GM19043 (cell line): ENCODE measurements around the gene KMT5B.

Experiments
- ATAC-seq: cut with Tn5 transposase; IDR thresholded peaks from one replicate; pipeline ENCODE4 v1.9.1; 2021; ENCODE audit warnings: low read depth; ENCODE audit not compliant: unreplicated experiment

Gene KMT5B

DNA sequence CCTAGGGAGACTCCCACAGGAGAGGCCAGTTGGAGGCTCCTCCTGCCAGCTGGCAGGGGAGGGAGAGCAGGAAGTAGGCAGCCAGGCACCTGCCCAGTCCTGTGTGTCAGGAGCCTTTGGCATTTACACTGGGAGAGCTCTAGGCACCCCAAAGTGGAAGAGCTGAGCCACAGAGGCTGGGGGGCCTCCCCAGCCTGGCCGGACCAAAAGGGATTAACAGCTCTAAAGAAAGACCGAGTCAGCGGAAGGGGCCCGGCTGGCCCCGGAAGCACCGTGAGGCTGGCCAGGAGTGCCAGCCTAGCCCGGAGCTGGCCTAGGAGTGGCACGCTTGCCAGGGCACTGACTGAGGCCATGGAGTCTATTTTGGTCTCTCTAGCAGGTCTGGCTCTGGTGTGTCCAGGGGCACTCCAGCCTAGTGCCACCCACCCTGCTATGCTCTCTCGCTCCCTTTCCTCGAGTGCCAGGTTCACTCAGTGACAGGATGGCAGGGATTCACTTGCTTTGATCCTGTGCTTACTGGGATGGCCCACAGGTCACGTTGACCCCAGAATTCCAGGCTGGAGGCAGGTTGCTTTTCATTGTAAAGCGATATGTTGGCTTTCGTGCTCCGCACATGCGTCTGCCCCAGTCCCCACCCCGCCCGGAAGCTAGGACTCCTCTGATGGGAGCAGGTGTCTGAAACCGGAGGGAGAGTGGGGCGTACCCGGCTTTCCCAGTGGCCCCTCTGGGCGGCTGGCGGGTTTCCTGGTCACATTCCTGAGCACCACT lies 3.3 kb upstream of the KMT5B start:
- no peak for ATAC-seq

DNA sequence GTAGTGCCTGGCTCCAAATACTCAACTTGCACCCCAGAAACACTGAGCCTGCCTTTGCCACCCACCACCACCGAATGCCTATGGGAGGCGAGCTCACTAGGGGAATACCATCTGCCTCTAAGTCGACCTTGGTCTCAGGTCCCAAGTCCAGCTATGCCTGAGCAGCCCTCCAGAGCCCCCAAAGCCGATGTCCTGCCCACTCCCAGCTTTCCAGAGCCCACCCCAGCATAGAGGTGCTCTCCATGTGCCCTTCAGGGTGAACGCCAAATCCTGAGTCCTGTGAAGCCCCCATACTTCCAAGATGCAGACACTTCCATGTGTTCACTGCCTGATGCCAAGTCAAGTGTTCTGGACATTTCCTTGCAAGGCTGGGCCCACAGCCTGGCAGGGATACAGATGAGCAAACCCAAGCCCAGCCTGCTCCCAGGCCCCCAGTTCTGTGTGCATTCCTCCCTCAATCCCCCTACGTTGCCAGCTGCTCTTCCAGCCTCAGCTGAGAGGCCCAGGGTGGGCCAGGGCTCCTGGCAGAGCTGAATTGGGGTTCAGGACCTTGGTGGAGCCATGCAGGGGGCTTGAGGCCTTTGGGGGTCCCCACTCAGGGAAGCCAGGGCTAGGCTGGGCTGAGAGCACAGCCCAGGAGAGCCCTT lies 2.6 kb upstream of the KMT5B start:
- ATAC-seq, result no peak

DNA sequence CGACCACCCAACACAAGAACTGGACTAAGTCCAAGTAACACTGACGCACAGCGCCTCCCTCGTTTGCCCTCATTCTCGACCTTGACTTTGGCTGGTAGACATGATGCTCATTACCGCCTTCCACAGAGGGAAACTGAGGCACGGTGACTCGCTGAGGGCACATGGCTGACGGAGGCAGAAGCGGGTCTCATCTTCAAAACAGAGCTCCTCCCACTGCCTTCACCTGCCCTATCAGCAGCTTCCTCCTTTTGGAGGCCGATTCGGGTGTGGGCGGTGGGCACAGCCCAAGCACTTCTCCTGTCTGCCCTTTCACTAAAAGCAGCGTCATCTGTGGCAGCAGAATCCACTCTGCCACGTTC lies 2.0 kb upstream of the KMT5B start:
- no peak for ATAC-seq

DNA sequence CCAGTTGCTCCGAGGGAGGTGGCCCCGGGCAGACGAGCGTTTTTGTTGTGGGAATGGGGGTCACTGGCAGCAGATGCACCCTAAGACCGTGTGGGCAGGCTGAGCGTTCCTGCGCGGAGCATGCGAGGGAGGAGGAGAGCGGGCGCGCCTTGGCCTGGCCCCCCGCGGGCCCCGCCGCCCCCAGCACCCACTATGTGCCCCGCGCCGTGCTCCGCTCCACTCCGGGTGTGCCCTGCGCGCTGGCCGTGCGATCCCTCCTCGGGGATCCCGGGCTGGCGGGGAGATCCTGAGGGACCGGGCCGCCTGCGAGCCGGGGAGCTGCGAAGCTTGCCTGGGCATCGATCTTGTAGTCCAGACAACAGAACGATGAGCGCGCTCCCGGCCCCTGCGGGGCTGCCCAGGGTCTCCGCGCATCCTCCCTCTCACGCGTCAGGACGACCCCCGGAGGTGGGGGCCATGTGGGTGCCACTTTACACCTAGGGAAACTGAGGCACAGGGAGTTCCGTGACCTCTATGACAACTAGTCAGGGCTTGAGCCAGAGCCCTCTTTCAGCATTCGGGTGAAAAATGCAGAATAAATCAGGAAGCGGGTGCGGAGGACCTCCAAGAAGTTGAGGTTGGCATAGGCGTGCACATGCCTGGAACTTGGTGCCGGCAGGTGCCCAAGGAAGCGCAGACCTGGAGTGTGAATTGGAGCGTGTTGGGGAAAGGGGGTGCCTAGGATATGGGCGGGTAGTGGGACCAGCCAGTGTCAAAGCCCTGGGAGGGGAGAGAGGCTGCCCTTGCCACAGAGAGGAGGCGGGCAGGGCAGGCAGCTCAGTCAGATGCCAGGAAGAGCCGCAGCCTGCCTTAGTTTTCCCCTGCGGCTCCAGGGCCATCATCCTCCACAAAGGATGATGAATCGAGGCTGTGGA lies 1.3 kb upstream of the KMT5B start:
- ATAC-seq, result no peak

DNA sequence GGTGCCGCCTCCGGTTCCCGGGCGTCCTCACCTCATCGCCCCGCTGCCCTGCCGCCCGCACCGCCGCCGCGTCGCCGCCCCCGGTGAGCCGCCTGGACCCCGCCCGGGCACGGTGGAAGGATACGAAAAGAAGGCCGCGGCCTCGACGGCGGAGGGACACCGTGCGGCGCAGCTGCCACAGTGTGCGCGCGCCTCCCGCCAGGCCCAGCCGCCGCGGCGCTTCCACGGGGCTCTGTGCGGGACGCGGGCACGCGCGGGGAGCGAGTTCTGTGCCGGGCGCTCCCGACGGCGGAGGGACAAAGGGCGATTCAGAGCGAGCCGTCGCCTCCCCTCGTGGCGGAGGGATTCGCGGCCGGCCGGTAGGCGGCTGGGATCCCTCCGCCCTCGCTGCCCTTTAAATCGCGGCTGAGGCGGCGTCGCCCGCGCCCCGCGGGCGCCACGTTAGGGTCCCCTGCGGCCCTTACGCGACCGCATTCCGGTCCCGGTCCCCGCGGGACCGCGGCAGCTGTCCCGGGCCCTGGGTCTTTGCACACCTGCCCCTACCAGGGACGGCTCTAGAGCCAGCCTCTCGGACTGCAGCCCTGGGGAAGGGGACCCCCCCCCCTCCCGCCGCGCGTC lies 568 bp upstream of the KMT5B start:
- no peak for ATAC-seq

DNA sequence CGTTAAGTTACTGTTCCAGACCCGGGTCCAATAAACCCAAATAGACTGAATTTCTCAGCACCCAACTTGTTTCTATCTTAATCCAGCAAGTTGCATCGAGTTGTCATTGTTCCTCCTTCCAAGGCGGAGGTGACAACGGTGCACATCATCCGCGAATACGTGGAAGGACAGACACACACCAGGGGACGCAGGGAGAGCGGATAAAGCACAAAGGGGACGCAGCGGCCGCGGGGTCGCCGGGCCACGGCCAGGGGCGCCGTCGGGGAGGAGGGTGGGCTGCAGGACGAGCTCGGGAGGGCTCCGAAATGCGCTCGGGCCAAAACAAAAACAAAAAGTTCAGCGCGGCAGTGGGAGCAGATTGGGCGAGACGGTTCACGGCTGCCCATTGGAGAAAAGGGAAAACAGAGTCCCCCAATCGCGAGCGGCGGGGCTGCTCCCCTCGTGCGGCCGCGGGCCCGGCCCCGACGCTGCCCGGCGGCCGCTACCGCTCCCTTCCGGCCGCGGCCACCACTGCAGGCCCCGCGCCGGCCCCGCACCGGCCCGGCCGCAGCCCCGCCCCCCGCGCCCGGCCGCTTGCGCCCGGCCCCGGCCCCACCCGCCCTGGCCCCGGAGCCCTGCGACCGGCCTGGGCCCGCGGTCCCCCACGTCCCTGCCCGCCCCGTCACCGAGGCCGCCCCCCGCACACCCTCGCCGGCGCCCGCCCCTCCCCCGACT lies 518 bp downstream of the KMT5B start:
- ATAC-seq, result peak; percentile 60

DNA sequence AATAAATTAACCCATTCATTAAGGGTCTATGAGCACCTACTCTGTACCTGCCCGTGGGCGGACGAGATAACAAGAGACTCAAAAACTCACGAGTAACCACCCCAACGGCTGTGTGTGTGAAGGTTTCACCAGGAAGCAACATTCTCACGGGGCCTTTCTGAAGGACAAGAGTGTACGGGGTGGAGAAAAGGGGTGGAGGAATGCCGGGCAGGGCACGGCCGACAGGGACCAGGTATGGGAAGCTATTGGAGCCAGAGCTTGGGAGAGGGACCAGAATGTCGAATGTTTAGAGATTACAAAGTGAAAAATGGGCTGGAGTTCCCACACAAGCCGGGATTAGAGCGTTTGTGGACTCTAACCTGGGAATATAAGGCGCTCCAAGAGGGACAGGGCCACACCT lies 1.6 kb downstream of the KMT5B start:
- ATAC-seq, result no peak

DNA sequence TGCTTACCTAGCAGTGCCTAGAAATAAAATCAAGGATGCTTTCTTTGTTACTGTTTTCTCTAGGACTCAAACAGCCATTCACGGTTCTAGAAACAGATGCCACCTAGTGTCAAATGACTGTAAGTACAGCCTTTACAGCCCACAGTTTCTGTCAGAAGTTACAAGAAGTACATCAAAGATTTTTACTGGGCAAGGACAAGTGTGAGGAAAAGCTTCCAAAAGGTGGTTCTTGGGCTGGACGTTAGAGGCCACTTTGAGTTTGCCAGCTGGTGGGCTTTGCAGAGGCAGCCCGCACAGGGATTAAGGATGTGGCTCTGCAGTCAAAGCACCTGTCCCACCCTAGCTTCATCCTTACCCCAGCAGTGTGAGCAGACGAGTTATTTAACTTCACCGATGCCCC lies 6.9 kb downstream of the KMT5B start:
- no peak for ATAC-seq

DNA sequence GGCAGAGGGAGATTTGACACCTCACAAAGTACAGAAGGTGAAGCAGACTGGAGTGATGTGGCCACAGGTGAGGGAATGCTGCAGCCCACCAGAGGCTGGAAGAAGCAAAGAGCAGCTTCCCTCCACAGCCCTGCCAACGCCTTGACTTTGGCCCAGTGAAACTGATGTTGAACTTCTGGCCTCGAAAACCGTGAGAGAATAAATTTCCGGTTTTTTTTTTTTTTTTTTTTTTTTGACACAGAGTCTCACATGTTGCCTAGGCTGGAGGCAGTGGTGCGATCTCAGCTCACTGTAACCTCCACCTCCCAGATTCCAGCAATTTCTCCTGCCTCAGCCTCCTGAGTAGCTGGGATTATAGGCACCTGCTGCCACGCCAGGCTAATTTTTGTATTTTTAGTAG lies 8.7 kb downstream of the KMT5B start:
- ATAC-seq, result no peak

DNA sequence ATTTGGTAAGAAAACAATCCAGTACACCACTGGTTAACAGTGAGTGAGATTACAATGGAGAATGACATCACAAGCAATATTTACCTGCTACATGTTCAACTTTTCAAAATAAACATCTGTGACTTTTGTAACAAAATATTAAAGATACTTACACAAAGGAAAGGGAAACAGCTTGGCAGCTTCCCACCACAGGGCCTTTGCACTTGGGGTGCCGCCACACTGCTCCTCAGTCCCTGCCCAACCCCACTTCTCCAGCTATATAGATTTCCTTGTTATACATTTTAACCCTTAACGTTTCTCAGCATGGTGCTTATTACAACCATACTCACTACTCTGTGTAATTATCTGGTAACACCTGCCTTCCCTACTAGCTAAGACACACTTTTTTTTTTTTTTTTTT lies 10.9 kb downstream of the KMT5B start:
- ATAC-seq, result no peak

DNA sequence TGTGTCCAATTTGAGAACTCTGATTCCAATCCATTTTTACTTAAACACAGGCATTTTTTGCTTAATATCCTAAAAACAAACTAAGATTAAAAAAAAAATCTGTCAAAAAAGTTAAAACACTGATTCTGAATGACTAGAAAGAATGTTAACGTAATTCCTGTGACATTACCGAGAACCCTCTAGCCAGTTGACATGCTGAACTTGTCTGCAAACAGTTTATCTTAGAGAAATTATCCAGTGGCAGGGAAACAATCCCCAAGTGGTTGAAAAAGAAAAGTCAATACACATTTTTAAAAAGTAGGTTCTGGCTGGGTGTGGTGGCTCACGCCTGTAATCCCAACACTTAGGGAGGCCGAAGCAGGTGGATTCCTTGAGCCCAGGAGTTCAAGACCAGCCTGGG lies 11.6 kb downstream of the KMT5B start:
- no peak for ATAC-seq

DNA sequence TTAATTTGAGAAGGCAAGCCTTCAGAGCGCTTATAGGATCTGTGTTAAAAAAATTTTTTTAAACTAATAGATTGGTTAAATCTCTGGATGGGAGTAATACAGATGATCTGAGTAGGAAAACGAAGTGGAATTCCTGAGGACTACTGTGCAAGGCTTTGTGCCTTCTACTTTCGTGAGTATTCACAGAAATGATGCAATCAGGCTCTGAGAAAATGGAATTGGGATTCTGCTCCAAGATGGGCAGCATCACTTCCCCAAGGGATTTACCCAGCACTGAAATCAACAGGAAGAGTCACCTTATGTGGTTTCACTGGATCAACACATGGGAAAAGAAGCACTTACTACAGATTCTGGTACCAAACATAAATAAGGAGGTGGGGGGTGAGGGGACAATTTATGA lies 12.5 kb downstream of the KMT5B start:
- ATAC-seq, result no peak

DNA sequence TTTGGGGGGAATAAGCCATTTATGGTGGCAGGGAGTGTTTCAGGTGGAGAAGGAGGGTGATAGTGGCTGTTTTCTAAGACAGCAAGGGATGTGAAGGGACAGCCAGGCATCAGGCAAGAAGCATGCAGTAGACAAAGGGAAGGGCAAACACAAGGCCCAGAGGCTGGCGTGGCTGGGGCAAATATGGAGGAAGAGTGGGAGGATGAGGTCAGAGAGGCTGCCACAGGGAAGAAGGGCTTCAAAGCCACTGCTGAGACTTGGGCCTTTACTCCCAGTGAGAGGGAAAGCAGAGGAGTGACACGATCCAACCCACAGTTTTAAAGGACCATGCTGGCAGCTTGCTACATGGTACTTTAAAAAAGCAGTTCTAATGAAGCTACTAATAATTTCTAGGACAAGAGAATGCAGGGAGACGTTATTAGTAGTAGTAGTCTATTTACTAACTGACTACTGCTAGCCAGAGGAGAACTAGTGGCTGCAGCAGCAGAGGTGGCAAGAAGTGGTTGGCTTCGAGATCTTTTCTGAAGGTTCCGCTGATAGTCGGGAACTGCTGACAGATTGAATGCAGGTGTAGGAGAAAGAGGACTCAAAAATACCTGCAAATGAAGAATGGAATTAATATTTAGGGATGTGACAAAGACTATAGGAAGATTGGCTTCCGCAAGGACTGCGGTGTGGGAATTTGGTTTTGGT lies 13.7 kb downstream of the KMT5B start:
- ATAC-seq, result no peak

DNA sequence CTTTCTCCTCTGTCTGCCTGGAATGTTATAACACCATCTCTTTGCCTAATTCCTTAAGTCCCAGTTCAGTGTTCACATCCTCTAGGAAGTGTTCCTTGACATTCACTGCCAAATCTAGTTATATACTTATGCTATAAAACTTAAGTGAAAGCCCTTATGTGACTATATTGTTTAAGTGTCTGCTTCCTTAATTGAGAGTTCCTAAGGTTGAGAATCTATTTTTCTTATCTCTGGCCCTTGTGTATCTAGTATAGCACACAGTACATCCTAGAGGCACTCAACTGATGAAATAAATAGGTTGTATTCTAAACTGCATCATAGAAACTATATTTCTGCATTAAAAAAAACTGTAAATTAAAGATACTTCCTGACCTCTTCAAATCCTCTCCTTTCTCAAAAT lies 16.9 kb downstream of the KMT5B start:
- no peak for ATAC-seq

DNA sequence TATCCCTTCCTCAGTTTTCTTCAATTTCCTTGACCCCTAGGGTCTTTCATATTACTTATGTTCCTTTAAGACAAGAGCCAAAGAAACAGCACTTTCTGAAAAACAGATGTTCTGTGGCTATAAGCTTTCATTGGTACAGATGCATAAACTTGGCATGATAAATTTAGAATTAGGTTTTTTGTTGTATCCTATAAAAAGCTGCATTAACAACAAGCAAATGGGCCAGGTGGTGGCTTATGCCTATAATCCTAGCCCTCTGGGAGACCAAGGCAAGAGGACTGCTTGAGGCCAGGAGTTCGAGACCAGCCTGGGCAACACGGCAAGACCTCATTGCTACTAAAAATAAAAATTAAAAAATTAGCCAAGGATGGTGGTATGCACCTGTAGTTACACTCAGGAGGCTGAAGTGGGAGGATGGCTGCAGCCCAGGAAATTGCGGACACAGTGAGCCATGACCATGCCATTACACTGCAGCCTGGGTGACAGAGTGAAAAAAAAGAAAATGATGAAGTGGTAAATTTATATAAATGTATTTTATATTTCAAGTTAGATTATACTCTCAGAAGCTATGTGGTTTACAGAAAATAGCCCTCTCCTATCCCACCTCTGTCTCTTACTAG lies 18.3 kb downstream of the KMT5B start:
- ATAC-seq, result no peak

DNA sequence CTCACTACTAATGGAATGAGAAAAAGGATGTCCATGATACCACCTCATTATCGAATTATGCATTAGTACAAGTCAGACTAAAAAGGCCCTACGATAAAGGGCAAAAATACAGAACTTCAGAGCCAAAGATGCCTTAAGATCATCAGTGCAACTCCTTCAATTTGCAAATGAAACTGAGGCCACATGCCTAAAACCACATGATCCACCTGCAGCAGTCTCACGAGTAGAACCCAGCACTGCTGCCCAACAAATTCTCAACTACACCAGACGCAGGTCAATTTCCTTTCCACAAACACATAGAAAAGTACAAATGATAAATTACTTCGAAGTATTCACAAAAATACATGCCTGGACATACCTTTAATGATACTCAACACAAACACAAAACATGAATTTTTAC lies 20.1 kb downstream of the KMT5B start:
- no peak for ATAC-seq

DNA sequence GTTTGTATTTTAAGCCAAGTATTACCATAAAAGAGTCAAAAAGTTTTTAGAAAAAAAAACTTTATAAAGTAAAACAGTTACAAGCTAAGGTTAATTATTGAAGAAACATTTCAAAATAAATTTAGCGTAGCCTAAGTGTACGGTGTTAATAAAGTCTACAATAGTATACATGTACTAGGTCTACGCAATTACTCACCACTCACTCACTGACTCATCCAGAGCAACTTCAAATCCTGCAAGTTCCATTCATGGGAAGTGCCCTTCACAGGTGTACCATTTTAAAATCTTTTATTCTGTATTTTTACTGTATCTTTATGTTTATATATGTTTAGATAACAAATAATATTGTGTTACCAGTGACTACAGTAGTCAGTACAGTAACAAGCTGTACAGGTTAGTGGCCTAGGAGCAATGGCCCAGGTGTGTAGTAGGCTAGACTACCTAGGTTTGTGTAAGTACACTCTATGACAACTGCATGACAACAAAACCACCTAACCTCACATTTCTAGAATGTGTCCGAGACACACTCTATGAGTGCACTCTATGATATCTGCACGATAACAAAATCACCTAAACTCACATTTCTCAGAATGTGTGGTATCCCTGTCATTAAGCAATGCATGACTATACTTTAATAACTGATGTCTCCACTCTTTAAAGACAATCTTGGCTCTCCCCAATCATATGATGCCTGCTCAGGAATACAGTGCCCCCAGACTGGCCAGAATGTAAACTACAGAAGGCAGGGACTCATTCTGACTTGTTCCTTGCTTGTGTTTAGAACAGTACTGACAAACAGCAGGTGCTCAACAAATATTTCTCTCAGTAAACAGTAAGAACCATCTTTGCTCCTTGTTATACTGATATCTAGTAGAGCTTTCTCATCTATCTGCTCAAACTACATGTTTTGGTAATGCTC lies 21.2 kb downstream of the KMT5B start:
- ATAC-seq, result no peak

DNA sequence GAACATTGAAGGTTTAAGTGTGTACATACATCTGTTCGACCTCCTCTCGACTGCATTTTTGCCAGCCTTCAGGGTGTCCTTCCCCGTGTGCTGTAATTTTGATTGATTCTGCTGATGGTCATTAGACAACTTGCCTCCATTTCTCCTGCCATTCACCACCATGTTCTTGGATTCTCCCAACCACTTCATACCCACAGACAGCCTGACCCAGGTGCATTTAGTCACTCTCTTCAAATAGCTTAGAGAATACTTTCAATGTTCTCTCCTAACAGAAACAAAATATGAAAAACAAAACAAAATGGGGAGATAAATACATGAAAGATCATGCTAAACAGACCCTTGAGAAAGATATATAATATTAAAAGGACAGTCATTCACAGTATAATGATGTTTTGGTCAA lies 23.2 kb downstream of the KMT5B start:
- ATAC-seq, result no peak
